ENCODE measurements around the gene LRP5.

GRCh38 chr11:68409748-68410344 is 97.5 kb downstream of the LRP5 start:
- TF ChIP-seq CTCF (conservative IDR thresholded peaks at IDR 0.05; ENCODE audit: low read depth in 2 of 2) (no peak), POLR2AphosphoS5 (IDR thresholded peaks at IDR 0.05; ENCODE audit: low read depth) (no peak), STAT1 (IDR thresholded peaks at IDR 0.05; ENCODE audit: unreplicated experiment) (no peak), EZH2 (IDR thresholded peaks at IDR 0.05; ENCODE audit: low read depth, unreplicated experiment) (no peak), EZH2phosphoT487 (IDR thresholded peaks at IDR 0.05; ENCODE audit: unreplicated experiment) (no peak), ETS1 (IDR thresholded peaks at IDR 0.05) (no peak), REST (IDR thresholded peaks at IDR 0.05; ENCODE audit: unreplicated experiment) (no peak), JUNB (IDR thresholded peaks at IDR 0.05; ENCODE audit: unreplicated experiment) (no peak), CREB1 (CRISPR knock-in tag; IDR thresholded peaks at IDR 0.05; ENCODE audit: low read depth) (no peak), ZNF114 (CRISPR knock-in tag; IDR thresholded peaks at IDR 0.05) (no peak), ZNF331 (CRISPR knock-in tag; IDR thresholded peaks at IDR 0.05; ENCODE audit: low read depth) (no peak), ZNF462 (CRISPR knock-in tag; IDR thresholded peaks at IDR 0.05) (no peak), NANOG (IDR thresholded peaks at IDR 0.05; ENCODE audit: borderline replicate concordance) (no peak)
